ENCODE data around the gene IGF2BP2.
"Not testable (repeated sequence)": the region's sequence is repeated elsewhere in the genome, so short reads cannot be mapped to it uniquely, and the experiment has no call there.

IGF2BP2 gene

DNA sequence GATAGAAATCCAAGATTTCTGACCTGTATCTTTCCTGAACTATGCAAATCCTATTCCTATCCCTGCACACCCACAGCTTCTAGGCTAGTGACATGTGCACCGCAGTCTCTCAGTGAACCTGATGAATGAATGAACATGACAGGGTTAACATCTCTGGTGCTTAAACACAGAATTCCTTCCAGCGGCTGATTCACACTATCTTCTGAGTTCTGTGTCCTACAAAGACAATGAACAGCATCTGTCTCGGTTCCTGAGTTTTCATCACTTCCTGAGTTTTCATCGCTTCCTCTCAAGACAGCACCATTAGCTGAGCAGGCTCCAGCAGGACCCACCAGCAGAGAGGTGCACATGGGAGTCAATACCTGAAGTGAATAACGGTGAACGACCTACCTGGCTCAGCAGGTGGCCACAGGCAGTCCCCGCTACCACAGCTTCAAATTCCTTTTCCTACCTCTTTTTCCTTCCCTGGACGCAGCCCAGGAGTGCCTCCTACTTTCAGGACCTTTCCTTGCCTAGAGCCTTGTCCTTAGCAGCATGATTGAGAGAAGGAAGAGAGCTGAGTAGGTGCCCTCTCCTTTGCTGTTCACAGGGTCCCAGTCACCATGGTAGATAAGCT is 113.5 kb downstream of the IGF2BP2 start:
- no peak for DNase-seq (ENCODE audit: low spot score)

DNA sequence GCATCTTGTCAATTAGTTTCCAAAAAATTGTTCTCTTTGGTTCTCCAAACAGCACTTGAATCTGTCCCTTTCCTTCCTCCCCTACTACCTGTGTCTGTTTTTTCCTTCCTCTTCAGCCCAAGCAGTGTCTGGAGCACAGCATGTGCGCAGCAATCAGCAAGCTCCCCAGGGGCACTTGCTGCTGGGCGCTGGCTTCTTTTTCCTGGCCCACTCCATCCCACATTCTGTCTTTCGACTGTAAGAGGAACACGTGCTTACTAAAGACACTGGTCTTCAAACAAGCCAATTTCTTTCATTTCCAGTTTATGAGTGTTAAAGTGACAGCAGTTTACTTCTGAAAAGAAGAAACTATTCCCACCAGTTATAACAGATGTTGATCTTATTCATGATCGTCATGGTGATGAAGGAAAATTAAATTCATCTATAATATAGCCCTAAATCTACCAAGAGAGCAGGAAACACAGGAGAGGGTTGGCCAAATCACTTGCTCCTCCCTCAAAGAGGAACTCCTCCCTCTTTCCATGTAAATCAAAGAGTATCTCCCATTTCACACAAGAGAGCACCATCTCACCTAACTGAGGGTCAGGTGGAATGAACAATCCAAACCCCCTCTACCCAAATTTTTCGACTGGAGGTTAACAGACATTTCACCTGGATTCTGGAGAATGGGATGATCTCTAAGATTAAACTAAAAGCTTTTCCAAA is 115.4 kb downstream of the IGF2BP2 start:
- DNase-seq (ENCODE audit: low spot score) = no peak

DNA sequence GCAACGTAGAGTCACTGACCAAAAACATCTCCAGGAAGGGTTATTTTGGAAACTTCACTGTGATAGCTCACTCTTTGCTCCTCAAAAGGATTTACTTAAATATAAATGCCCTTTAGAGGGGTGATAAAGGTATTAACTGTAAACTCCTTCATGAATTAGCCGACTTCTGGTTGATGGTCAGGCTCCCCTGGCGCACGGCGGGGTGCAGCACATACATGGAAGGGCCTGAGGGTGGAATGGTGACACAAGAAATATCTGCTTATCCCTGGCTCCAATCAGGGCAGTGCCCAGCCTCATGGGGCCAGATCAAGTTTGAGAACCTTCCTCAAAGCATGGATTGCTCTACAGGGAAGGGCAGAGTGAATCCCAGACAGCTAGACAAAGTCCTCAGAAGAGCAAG is 116.5 kb downstream of the IGF2BP2 start:
- DNase-seq (ENCODE audit: low spot score) = no peak

DNA sequence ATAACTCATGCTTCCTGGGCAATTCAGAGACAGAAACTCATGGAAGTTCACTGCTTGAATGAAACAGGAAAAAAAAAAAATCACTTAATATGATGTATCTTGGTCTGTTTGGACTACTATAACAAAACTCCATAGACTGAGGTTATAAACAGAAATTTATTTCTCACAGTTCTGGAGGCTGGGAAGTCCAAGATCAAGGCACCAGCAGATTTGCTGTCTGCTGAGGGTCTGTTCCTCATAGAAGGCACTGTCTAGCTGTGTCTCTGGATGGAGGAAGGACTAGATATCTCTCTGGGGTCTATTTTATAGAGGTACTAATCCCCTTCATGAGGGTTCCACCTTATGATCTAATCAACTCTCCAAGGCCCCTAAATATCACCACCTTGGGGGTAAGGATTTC is 119.3 kb downstream of the IGF2BP2 start:
- no peak for DNase-seq (ENCODE audit: low spot score)

DNA sequence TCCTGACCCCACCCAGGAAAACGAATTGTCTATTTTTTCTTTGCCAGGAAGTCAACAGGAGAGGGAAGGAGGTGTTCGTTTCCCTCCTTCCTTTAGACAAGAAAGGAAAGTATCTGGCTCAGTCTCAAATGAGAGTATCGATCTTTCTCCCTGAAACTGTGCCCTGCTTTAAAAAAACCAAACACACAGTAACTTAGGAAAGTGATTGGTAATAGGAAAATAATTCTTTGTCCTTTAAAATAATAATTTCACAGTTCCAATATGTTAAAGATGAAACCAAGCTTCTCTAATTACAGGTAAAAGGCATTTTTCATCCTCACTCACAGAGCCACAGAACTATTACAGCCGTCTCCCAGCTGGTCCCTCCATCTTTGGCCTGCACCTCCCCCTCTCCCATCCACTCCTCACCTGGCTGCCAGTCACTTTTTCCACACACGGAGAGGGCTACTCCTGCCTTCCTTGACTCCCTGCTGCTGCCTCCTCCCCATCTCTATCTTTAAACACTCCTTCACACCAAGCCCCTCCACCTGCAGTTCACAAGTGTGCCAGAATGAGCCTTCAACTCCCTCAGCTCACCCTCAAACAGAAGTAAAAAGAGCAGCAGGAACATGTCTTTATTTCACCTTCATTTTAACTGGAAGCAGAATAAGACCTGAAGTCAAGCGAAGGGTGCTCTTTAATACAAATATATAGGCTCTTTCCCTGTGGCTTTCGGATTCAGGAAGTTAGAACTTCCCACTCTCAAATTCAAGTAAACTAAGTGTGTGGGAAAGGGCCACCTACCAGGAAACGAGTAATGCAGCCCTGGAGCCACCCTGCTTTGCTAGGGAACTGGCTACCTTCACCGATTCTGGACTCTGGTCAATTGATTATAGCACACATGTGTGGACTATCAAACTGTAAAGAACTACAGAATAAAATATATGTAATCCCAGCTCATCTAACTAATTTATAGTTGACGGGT is 122.3 kb downstream of the IGF2BP2 start:
- DNase-seq (ENCODE audit: low spot score) = no peak

DNA sequence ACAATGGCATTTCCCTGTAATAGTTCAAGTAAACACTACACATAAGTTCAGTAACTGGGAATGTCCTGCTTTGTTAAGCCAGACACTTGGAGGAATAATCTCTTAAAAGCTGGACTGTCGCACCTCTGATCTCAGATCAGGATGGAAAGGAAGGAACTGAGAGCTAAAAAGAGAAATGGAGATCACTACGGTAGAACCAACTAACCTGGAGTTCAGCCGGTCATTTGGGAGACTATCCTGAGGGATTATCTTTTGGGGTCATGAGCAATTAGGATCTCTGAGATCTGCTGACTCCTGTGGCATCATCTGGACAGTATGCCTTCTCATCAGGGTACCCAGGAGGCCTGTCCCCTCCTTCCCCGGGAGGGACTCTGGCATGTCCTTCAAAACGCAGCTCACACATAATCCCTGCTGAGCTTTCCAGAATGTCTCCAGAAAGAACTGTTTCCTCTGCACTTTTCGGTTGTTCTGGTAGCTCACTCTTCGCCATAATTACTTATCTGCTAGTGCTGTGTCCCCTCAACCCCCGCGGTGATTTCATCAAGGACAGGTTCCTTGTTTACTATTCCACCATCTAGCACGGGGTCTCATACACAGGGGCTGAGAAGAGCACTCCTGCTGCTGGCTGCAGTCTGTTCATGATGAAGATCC is 123.1 kb downstream of the IGF2BP2 start:
- no peak for DNase-seq (ENCODE audit: low spot score)

DNA sequence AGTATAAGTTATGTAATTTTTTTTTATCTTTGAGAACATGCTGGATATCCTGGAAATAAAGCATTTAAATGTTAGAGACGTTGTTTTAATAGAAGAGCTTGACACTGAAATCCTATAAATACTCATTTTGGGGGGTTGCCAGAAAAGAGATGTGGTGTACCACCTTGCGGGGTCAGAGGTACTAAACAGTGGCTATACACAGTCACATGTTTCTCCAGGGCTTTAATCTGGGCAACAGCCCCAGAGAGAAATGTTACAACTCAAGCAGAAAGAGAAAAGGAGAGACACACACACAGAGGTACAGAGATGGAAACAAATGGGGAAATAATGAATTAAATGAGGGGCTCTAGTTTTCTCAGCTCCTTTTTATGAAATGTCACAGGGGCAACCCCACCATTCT is 124.9 kb downstream of the IGF2BP2 start:
- no peak for DNase-seq (ENCODE audit: low spot score)

DNA sequence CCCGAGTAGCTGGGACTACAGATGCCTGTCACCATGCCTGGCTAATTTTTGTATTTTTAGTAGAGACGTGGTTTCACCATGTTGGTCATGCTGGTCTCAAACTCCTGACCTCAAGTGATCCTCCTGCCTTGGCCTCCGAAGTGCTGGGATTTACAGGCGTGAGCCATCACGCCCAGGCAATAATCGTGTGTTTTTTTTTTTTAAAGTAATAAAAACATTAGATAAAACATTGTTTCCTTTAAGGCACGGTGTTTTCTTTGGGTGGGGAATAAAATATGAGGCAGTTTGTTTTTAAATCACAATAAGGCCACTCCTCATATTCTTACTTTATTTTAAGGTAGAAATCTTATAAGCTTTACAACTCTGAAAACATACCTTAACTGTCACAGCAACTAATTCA is 127.6 kb downstream of the IGF2BP2 start:
- DNase-seq (ENCODE audit: low spot score) = not testable (repeated sequence)

DNA sequence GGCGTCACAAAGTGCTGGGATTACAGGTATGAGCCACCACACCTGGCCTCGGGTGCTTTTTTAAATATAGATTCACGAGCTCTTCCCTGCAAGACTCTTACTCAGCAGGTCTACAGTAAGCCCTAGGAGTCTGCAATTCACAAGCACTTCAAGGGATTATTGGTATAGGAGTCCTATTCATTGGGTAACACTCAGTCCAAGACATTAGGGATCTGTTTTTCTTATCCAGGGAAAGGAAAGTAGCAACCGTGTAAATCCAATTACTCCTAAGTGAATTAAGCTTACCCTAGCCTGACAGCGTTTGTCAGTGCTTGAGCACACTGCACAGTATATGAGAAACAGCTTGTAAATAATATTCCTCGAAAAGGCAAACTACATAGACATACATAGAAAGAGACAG is 128.8 kb downstream of the IGF2BP2 start:
- DNase-seq (ENCODE audit: low spot score) = no peak

DNA sequence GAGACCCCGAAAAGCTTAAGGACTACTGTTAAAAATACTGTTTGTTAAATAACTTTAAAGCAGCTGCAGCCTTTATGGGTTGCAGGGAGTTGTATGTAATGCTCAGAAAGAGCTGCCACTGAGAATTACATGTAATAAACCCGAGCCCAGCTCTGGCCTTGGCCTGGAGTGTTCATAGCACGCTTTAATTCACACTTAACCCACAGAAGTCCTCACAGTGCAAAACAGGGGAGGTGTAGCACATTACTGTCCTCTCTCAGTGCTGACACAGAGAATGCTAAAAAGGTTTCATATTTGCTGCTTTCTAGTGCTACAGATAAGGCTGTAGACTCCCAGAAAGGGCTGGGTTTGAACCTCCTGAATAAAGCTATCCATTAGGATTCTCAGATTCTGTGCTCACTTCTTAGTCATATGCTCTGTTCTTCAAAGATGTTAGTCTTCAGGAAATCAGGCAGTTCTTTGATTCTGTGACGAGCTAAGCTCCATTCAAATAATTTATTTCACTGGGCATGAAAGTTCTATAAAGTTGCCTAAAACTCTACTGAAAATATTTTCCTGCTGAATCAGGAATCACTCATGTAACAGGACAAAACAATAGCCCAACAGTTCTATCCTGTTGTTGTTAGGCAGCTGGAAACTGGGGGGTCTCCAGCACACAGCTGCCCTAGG is 130.7 kb downstream of the IGF2BP2 start:
- no peak for DNase-seq (ENCODE audit: low spot score)

DNA sequence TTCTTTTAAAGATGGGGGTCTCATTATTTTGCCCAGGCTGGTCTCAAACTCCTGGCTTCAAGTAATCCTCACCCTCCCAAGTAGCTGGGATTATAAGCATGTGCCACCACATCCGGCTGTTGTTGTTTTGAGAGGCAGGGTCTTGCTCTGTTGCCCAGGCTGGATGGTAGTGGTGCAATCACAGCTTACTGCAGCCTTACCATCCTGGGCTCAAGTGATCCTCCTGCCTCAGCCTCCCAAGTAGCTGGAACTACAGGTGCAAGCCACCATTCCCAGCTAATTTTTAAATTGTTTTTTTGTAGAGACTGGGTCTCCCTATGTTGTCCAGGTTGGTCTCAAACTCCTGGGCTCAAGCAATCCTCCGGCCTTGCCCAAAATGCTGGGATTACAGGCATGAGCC is 133.2 kb downstream of the IGF2BP2 start:
- DNase-seq (ENCODE audit: low spot score) = no peak

DNA sequence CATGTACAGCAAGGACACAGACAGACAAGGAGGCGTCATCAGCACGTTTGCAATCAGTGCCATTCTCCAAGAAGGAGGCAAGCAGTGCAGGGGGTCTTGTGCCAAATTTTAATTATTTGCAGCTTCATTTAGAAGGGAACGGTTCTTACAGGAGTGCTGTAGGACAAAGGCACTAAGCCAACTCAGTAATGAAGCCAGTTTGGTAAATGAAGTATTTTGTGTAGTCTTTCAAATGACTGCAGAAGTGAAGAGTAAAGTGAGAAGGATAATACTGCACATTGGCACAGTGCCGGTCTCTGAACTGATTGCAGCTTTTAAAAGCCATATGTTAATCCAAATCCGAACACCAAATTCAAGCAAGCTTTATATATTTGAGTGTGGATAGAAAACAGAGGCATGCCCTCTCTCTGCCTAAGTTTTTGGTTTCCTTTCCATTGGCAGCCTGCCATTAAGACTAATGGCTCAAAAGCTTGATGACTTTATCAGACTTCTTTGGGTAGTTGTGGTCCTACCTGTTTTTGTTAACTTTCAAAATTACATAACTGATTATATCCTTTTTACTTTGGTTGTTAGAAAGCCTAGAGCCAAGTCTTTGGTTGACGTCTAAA is 137.5 kb downstream of the IGF2BP2 start:
- no peak for DNase-seq (ENCODE audit: low spot score)

DNA sequence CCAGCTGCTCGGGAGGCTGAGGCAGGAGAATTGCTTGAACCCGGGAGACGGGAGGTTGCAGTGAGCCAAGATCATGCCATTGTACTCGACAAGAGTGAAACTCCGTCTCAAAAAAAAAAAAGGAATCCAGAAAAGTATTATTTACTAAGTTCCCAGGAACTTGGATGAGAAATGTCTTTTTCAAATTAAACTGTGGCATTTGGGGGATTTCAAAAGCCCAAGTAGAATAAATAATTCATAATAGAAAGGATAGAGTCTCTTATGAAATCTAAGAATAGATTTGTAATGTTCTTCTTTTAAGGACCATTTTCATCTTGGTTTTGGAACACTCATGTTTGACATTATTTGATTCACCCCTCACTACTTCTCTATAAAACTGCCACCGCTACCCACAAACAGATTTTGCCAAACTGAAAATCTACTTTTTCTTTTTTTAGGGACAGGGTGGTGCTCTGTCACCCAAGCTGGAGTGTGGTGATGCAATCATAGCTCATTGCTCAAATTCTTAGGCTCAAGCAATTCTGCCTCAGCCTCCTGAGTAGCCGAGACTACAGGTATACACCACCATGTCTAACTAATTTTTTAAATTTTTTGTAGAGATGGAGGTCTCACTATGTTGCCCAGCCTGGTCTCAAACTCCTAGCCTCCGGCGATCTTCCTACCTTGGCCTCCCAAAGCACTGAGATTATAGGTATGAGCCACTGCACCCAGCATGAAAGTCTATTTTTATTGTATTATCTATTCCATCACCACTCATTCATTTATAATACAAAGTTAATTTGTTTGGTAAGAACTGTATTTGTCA is 139.4 kb downstream of the IGF2BP2 start:
- no peak for DNase-seq (ENCODE audit: low spot score)

DNA sequence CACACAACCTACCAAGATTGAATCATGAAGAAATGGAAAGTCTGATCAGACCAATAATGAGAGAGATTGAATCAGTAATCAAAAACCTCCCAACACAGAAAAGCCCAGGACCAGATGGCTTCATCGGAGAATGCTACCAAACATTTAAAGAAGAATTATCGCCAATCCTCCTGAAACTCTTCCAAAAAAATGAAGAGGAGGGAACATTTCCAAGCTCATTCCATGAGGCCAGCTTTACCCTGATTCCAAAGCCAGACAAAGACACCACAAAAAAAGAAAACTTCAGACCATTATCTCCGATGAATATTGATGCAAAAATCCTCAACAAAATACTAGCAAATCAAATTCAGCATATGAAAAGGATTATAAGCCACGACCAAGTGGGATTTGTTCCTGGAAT is 144.6 kb downstream of the IGF2BP2 start:
- no peak for DNase-seq (ENCODE audit: low spot score)

DNA sequence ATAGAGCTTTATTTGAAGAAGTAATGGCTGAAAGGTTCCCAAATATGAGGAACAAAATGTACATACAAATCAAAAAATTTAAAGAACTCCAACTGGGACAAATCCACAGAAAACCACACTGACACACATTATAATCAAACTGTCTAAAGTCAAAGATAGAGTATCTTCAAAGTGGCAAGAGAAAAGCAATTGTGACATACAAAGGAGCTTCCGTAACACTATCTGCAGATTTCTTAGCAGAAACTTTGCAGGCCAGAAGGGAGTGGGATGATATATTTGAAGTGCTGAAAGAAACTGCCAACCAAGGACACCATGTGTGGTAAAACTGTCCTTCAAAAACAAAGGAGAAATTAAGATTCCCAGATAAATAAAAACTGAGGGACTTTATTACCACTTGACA is 146.8 kb downstream of the IGF2BP2 start:
- DNase-seq (ENCODE audit: low spot score) = no peak

DNA sequence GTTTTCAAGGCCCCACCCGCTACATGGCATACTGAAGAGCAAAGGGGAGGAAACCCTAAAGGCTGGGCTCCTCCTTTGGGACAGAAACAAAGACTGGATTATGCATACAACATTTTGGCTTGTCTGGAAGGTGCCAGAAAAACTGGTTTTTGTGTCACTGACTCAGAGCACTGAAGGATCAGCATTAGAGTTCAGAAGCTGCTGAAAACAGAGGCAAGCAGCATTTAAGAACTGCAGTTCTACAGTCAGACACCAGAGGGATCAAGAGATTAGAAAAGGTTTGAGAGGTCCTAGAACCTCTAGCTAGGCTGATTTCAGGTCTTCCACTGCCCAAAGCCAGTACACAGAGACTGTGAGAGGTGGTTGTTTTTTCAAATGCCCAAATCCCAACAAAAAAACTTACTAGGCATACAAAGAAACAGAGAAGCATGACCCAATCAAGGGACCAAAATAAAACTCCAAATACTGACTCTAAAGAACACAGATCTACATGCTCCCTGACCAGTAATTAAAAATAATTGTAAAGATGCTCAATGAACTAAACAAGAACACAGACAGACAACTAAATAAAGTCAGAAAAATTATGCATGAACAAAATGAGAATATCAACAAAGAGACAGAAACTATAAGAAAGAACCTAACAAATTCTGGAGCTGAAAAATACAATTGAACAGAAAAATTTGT is 147.6 kb downstream of the IGF2BP2 start:
- DNase-seq (ENCODE audit: low spot score) = no peak

DNA sequence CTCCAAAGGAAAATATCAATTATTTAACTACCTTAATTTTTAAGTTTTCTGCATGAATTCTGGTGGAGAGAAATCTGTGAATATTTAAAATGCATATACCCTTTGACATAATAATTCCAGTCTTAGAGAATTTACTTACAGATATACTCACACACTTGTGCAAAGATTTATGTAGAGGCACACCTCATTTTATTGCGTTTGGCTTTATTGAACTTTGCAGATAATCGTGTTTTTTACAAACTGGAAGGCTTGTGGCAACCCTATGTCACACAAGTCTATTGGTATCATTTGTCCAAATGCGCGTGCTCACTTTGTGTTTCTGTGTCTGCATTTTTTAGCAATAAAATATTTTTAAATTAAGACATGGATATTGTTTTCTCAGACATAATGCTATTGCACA is 157.3 kb downstream of the IGF2BP2 start:
- no peak for DNase-seq (ENCODE audit: low spot score)

DNA sequence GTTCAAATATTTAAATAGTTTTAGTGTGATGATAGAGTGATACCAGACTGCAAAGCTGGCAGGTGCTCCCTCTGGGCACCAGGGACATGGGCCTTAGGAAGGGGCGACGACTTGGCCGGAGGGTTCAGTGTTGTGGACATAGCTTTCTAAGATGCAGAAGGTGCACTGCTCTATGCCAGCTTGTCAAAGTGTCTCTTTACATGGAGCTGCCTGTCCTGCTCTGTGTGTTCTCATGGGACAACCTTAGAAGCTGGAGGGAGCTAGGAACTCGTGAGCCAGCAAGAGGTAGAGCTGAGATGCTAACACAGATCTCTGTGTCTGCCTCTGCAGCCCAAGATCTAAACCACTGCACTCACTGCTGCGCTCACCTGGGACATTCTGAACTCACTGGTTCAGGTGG is 160.9 kb downstream of the IGF2BP2 start:
- no peak for DNase-seq (ENCODE audit: low spot score)

DNA sequence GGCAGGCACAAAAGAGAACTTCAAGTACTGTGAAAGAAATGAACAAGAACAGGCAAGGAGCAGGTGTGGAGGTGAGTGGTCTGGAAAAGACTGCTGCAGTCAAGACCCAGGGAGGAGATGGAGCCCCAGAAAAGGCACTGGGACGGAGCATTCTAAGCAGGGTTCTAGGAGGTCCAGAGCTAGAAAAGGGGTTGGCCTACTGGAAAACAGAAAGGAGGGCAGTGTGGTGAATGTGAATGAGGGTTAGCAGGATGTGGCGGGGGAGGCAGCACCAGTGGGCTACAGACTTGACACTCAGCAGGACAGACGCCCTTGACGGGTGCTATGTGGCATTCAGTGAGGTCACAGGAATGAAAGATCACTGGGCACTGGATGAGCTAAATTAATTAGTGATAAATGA is 163.1 kb downstream of the IGF2BP2 start:
- DNase-seq (ENCODE audit: low spot score) = no peak

DNA sequence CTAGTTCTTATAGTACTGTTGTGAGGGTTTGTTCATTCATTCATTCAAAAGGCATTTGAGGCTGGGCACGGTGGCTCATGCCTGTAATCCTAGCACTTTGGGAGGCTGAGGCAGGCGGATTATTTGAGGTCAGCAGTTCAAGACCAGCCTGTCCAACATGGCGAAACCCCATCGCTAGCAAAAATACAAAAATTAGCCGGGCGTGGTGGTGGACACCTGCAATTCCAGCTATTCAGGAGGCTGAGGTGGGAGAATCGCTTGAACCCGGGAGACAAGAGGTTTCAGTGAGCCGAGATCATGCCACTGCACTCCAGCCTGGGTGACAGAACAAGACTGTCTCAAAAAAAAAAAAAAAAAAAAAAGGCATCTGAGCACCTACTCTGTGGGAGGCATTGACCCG is 163.5 kb downstream of the IGF2BP2 start:
- DNase-seq (ENCODE audit: low spot score) = not testable (repeated sequence)
